Epidermal melanocyte (primary cell): ENCODE data around the gene GTF3C4.

Source experiments
- DNase-seq: peaks from one replicate; pipeline ENCODE4 v3.0.0; 2011; ENCODE audit warnings: low spot score; ENCODE audit not compliant: insufficient read length

Gene GTF3C4

GRCh38 chr9:132670457-132671391, at the start of gene GTF3C4:
Gene GTF3C4 (plus strand): TSS chr9:132670464. CDS start chr9:132670599, 135 bp downstream.
- no peak for DNase-seq

GRCh38 chr9:132622159-132622558, 48.1 kb upstream of the GTF3C4 start:
- DNase-seq, result no peak

GRCh38 chr9:132626285-132626684, 44.0 kb upstream of the GTF3C4 start:
- no peak for DNase-seq

GRCh38 chr9:132627106-132627505, 43.2 kb upstream of the GTF3C4 start:
- DNase-seq, result no peak

GRCh38 chr9:132627594-132627993, 42.7 kb upstream of the GTF3C4 start:
- no peak for DNase-seq

GRCh38 chr9:132628746-132629145, 41.5 kb upstream of the GTF3C4 start:
- no peak for DNase-seq

- DNase-seq, result no peak
Observed at GRCh38 chr9:132630116-132630515, 40.1 kb upstream of the GTF3C4 start.

GRCh38 chr9:132630811-132631210, 39.5 kb upstream of the GTF3C4 start:
- no peak for DNase-seq

GRCh38 chr9:132631280-132631679, 39.0 kb upstream of the GTF3C4 start:
- no peak for DNase-seq

GRCh38 chr9:132631685-132632084, 38.6 kb upstream of the GTF3C4 start:
- no peak for DNase-seq

- DNase-seq, result no peak
Observed at GRCh38 chr9:132632413-132633129, 37.7 kb upstream of the GTF3C4 start.

- DNase-seq, result no peak
Observed at GRCh38 chr9:132634327-132634726, 35.9 kb upstream of the GTF3C4 start.

- DNase-seq, result no peak
Observed at GRCh38 chr9:132637351-132637750, 32.9 kb upstream of the GTF3C4 start.

- no peak for DNase-seq
Observed at GRCh38 chr9:132637801-132638200, 32.5 kb upstream of the GTF3C4 start.

- no peak for DNase-seq
Observed at GRCh38 chr9:132638240-132638639, 32.0 kb upstream of the GTF3C4 start.

- no peak for DNase-seq
Observed at GRCh38 chr9:132639322-132639721, 30.9 kb upstream of the GTF3C4 start.

- peak; percentile 50 for DNase-seq
Observed at GRCh38 chr9:132641216-132641615, 29.0 kb upstream of the GTF3C4 start.

GRCh38 chr9:132644251-132644650, 26.0 kb upstream of the GTF3C4 start:
- no peak for DNase-seq

GRCh38 chr9:132645306-132645705, 25.0 kb upstream of the GTF3C4 start:
- no peak for DNase-seq

- no peak for DNase-seq
Observed at GRCh38 chr9:132645711-132646110, 24.6 kb upstream of the GTF3C4 start.

GRCh38 chr9:132646726-132647125, 23.5 kb upstream of the GTF3C4 start:
- no peak for DNase-seq

GRCh38 chr9:132647355-132647754, 22.9 kb upstream of the GTF3C4 start:
- peak; percentile 71 for DNase-seq
